CD4-positive, alpha-beta T cell (primary cell): ENCODE results near the gene CEBPB. TPM values are rescaled to one million over a fixed set of nuclear protein-coding genes. Genes with fewer than 3 reads are reported as not detected.

ENCODE experiments used
- ATAC-seq: fragments of 200-7000 bp; cut with Tn5 transposase; one replicate; pipeline ENCODE4 v1.10.0; 2022; ENCODE audit warnings: mild to moderate bottlenecking; ENCODE audit not compliant: poor library complexity
- CTCF ChIA-PET: fragments of 350-600 bp; sonication (Branson Sonifier 250); formaldehyde crosslinking; loops from one replicate; lab custom pipeline; 2021; ENCODE audit warnings: antibody characterized with exemption, inconsistent platforms; lab: Charles Lee
- POLR2A ChIA-PET: fragments of 350-600 bp; sonication (Branson Sonifier 250); formaldehyde crosslinking; loops from one replicate; lab custom pipeline; 2021; ENCODE audit warnings: antibody characterized with exemption, inconsistent platforms; lab: Charles Lee
- DNase-seq, 14 experiments: peaks; one replicate each; pipeline ENCODE4 v3.0.0-alpha.2; 2013 to 2020; ENCODE audit warnings: mixed read lengths in 2 of 14
- H3K27ac ChIP-seq, 2 donors: one replicate each; pipeline versions ENCODE4 v1.5.1 to v1.7.0; 2013; ENCODE audit warnings: low read length in 2 of 2, low read depth in 1 of 2, mild to moderate bottlenecking in 1 of 2
- H3K27me3 ChIP-seq, 2 experiments: 1 replicate in 1 of 2; 2 replicates in 1 of 2; pipeline versions ENCODE4 v1.6.1 to v1.7.0; 2013; ENCODE audit warnings: low read length in 2 of 2, control low read depth in 1 of 2, mild to moderate bottlenecking in 1 of 2, moderate library complexity in 1 of 2; ENCODE audit not compliant: insufficient read depth in 2 of 2, control insufficient read depth in 1 of 2
- H3K36me3 ChIP-seq: one replicate; pipeline ENCODE4 v1.6.1; 2013; ENCODE audit warnings: low read length, control low read depth; ENCODE audit not compliant: insufficient read depth
- H3K4me1 ChIP-seq: one replicate; pipeline ENCODE4 v1.6.1; 2013; ENCODE audit warnings: low read length, control low read depth; ENCODE audit not compliant: insufficient read depth
- H3K4me3 ChIP-seq: one replicate; pipeline ENCODE4 v1.5.1; 2013; ENCODE audit warnings: mild to moderate bottlenecking, low read length, moderate library complexity
- H3K9me3 ChIP-seq, 2 experiments: 1 replicate in 1 of 2; 2 replicates in 1 of 2; pipeline versions ENCODE4 v1.6.1 to v1.7.0; 2013; ENCODE audit warnings: low read length in 2 of 2, mild to moderate bottlenecking in 2 of 2, control low read depth in 1 of 2, moderate library complexity in 1 of 2; ENCODE audit not compliant: control insufficient read depth in 1 of 2, insufficient read depth in 1 of 2
- H3K27ac Mint-ChIP-seq: one replicate; pipeline ENCODE4 v1.8.0; 2020; ENCODE audit warnings: mixed read lengths
- H3K27me3 Mint-ChIP-seq: one replicate; pipeline ENCODE4 v1.8.0; 2021; ENCODE audit warnings: mixed read lengths
- H3K36me3 Mint-ChIP-seq: one replicate; pipeline ENCODE4 v1.8.0; 2021; ENCODE audit warnings: low read depth, mixed read lengths
- H3K4me1 Mint-ChIP-seq: one replicate; pipeline ENCODE4 v1.8.0; 2021; ENCODE audit warnings: low read depth, mixed read lengths
- H3K4me3 Mint-ChIP-seq: one replicate; pipeline ENCODE4 v1.8.0; 2020; ENCODE audit warnings: mild to moderate bottlenecking, mixed read lengths
- H3K9me3 Mint-ChIP-seq: one replicate; pipeline ENCODE4 v1.8.0; 2020; ENCODE audit warnings: mixed read lengths
- intact Hi-C, 2 experiments: fragments of 100-400 bp; cut with DNase I in 1 of 2; cut with micrococcal nuclease in 1 of 2; formaldehyde crosslinking; loops; one replicate each; pipeline versions ENCODE4 v1.15.1 to v1.9.0; 2023 to 2025; cut with DNase I, micrococcal nuclease
- total RNA-seq, 174 experiments: library from RNA in 2 of 174; stranded (reverse) in 2 of 174; gene quantifications; one replicate each; pipeline ENCODE4 v1.2.3 and lab custom pipeline; 2021 to 2026
- TF ChIP-seq, protein P1 (sequence below): fragments of 200-600 bp; IDR thresholded peaks from one replicate; pipeline ENCODE4 v1.8.0; 2022; ENCODE audit warnings: antibody characterized with exemption, mild to moderate bottlenecking

Gene CEBPB
- total RNA-seq, 2 experiments from 2014 or later = 40.7 to 43.9 TPM

- no peaks in the 10 kb centered on the region for H3K4me1 ChIP-seq
- ATAC-seq (no peak), DNase-seq (no peak)
- Mint-ChIP-seq H3K36me3 (no peaks in the 10 kb centered on the region), H3K27ac (no peak overlapping the region), H3K27me3 (no peaks in the 10 kb centered on the region), H3K4me1 (no peaks in the 10 kb centered on the region), H3K4me3 (no peak overlapping the region), H3K9me3 (no peaks in the 10 kb centered on the region)
- TF ChIP-seq, protein P1, sequence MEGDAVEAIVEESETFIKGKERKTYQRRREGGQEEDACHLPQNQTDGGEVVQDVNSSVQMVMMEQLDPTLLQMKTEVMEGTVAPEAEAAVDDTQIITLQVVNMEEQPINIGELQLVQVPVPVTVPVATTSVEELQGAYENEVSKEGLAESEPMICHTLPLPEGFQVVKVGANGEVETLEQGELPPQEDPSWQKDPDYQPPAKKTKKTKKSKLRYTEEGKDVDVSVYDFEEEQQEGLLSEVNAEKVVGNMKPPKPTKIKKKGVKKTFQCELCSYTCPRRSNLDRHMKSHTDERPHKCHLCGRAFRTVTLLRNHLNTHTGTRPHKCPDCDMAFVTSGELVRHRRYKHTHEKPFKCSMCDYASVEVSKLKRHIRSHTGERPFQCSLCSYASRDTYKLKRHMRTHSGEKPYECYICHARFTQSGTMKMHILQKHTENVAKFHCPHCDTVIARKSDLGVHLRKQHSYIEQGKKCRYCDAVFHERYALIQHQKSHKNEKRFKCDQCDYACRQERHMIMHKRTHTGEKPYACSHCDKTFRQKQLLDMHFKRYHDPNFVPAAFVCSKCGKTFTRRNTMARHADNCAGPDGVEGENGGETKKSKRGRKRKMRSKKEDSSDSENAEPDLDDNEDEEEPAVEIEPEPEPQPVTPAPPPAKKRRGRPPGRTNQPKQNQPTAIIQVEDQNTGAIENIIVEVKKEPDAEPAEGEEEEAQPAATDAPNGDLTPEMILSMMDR = no peak
- H3K27ac ChIP-seq = no peak overlapping the region
- H3K9me3 ChIP-seq = no peaks in the 10 kb centered on the region
- H3K27me3 ChIP-seq = no peaks in the 10 kb centered on the region
- CTCF ChIA-PET = no interaction called here
- POLR2A ChIA-PET = no interaction called here
- no peak overlapping the region for H3K4me3 ChIP-seq
- H3K36me3 ChIP-seq = no peaks in the 10 kb centered on the region
- intact Hi-C loops = no loop called here
These were observed 51.5 kb downstream of the CEBPB start for GRCh38 chr20:50242178-50242514.

Other genes starting within 250 kb of the CEBPB start
- 1 to 10 TPM; 1.7 to 2.5 TPM for gene SNAI1, start 207.8 kb upstream of the CEBPB start, total RNA-seq
- gene UBE2V1, start 77.7 kb upstream of the CEBPB start, total RNA-seq = 100 to 1,000 TPM; 115 to 140 TPM
- gene PEDS1, start 37.1 kb upstream of the CEBPB start, total RNA-seq = 10 to 100 TPM; 21.3 to 21.9 TPM